GM12872 (cell line): ENCODE data around the gene RANBP9.

Experiments used
- CTCF ChIP-seq: IDR thresholded peaks from 3 replicates; pipeline ENCODE4 v1.5.1; 2011; ENCODE audit warnings: low read depth, mild to moderate bottlenecking, low read length, moderate library complexity; ENCODE audit not compliant: insufficient read depth

Gene RANBP9

GRCh38 chr6:13662651-13663334, 48.8 kb downstream of the RANBP9 start:
- no peak for TF ChIP-seq CTCF

- TF ChIP-seq CTCF: no peak
These were observed 50.0 kb downstream of the RANBP9 start for GRCh38 chr6:13661647-13662046.

GRCh38 chr6:13660893-13661292, 50.7 kb downstream of the RANBP9 start:
- no peak for TF ChIP-seq CTCF

- TF ChIP-seq CTCF: no peak
These were observed 51.4 kb downstream of the RANBP9 start for GRCh38 chr6:13660273-13660672.

GRCh38 chr6:13655700-13656099, 55.9 kb downstream of the RANBP9 start:
- no peak for TF ChIP-seq CTCF

GRCh38 chr6:13654496-13654895, 57.1 kb downstream of the RANBP9 start:
- TF ChIP-seq CTCF: no peak

- TF ChIP-seq CTCF: no peak
These were observed 58.3 kb downstream of the RANBP9 start for GRCh38 chr6:13653296-13653695.
